Measurements from ENCODE around the gene CREB3L1. TPM values are rescaled to one million over a fixed set of nuclear protein-coding genes. Genes with fewer than 3 reads are reported as not detected.
A peak's percentile ranks its signal among the peaks of the same experiment; 100 is the strongest.

Gene CREB3L1
- total RNA-seq, 1 donor from 2014 or later = 1.2 TPM

- DNase-seq = no peak
Observed at GRCh38 chr11:46366661-46367161, 89.2 kb downstream of the CREB3L1 start.

DNA sequence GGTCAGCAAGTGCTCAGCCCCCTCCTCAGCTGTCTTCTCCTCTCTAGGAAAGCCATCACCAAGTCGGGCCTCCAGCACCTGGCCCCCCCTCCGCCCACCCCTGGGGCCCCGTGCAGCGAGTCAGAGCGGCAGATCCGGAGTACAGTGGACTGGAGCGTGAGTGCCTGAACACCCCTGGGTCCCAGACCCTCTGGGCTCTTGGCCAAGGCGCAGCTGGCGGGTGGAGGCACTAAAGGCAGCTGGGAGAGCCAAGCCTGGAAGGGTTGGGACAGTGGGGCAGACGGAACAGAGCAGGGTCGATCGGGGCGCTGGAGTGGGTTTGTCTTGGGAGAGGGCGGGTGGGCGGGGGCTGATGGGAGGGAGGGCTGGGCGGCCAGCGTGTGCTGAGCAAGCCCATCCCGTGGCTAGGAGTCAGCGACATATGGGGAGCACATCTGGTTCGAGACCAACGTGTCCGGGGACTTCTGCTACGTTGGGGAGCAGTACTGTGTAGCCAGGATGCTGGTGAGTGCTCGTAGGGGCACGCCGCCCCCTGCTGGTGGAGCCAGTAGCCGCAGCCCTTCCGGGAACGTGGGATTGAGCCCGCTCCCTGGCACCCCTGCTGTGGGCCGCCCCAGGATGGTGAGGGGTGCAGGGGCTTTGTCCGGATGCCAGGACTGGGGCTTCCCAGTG is 89.9 kb downstream of the CREB3L1 start:
- DNase-seq = peak; percentile 54

- no peak for DNase-seq
Observed at GRCh38 chr11:46367916-46368267, 90.4 kb downstream of the CREB3L1 start.

DNA sequence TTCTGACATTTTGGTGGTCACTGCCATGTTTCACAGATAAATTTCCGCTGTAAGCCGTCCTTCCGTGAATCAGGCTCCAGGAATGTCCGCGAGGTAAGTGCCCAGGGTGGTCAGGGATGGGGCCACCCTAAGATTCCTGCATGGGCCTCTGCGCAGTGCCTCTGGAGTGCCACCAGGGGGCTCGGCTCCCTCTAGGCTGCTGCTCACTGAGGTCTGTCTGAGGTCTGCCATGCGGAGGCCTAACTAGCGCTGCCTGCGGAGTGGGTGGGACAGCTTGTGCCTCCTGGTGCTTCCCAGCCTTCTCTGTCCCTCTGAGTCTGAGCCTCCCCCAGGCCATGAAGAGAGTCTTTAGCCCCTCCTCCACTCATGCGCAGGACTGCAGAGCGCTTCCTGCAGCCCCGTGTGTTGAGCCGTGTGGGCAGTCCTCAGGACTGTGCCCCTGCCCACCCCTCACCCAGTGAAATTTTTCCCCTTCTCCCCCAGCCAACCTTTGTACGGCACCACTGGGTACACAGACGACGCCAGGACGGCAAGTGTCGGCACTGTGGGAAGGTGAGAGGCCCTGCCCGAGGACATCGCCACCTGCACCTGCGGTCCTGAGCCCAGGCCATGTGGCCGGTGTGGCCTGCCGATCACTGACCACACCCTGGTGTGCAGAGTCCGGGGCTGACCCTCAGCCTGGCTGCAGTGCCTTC is 92.1 kb downstream of the CREB3L1 start:
- DNase-seq = peak; percentile 49

DNA sequence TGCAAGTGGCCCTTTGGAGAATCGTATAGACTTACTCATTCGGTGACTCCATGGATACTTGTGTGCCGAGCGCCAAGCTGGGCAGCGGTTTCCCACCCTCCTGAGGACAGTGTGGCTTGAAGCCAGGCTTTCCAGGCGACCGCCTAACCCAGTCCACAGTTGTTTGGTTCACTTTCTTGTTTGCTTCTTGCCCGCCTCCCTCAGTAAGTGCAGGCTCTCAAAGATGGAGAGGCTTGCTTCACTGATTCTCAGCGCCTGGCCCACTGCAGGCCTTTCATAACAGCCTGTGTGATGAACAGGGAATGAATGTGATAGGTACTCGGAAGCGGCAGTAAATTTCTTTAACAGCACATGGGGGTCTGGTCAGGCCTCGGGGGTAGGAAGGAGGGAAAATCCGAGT is 92.8 kb downstream of the CREB3L1 start:
- no peak for DNase-seq

Other genes starting within 250 kb of the CREB3L1 start
- gene PHF21A, start 156.2 kb upstream of the CREB3L1 start, total RNA-seq = 30.7 TPM
- 33.5 TPM for gene DGKZ, start 69.8 kb downstream of the CREB3L1 start, total RNA-seq
- 15.1 TPM for gene MDK, start 104.0 kb downstream of the CREB3L1 start, total RNA-seq
- gene CHRM4, start 114.1 kb downstream of the CREB3L1 start, total RNA-seq = 0.78 TPM